C4-2B (cell line): Measurements from ENCODE around the gene SLC25A5.
"Not testable (repeated sequence)": the region's sequence is repeated elsewhere in the genome, so short reads cannot be mapped to it uniquely, and the experiment has no call there.

Experiments
- H3K27ac ChIP-seq: fragments of 450-650 bp; 2 replicates; pipeline ENCODE4 v1.5.1; 2017
- ZFX ChIP-seq: fragments of 450-650 bp; IDR thresholded peaks from 2 replicates; pipeline ENCODE4 v1.6.1; 2017
- TF ChIP-seq, protein P1 (sequence below): fragments of 450-650 bp; conservative IDR thresholded peaks from 2 replicates; pipeline ENCODE4 v1.5.1; 2017; ENCODE audit warnings: mild to moderate bottlenecking

SLC25A5 gene

DNA sequence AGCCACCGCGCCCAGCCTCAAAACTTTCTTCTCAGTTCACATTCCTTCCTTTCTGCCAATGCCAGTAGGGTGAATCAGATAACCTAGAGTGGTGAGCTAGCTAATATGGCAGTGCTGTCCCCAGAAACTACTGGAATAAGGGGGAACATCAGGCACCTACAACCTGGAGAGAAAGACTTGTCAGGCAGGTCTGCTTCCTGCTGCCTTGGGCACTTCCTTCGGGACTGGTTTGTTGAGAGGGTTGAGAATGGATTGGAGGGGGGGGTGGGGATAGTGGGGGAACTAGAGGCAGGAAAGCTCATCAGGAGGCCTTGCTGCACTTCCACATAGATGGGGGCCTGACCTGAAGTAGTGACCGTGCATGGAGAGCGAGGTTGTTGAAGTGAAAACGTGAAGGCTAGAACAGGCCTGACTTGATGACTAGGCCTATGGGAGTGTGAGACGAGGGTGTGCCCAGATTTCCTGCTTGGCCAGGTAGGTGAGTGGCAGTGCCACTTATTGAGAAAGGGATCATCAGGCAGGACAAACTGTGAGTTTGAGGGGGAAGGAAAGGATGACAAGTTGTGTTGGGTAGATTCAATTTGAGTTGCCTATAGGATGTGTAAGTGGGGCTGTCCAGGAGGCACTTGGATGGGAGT, 33.4 kb downstream of the SLC25A5 start:
- H3K27ac ChIP-seq = peak overlapping the region; percentile 65
- peak; percentile 12; the same call in 1 of the 2 replicates for TF ChIP-seq ZFX
- TF ChIP-seq, protein P1, sequence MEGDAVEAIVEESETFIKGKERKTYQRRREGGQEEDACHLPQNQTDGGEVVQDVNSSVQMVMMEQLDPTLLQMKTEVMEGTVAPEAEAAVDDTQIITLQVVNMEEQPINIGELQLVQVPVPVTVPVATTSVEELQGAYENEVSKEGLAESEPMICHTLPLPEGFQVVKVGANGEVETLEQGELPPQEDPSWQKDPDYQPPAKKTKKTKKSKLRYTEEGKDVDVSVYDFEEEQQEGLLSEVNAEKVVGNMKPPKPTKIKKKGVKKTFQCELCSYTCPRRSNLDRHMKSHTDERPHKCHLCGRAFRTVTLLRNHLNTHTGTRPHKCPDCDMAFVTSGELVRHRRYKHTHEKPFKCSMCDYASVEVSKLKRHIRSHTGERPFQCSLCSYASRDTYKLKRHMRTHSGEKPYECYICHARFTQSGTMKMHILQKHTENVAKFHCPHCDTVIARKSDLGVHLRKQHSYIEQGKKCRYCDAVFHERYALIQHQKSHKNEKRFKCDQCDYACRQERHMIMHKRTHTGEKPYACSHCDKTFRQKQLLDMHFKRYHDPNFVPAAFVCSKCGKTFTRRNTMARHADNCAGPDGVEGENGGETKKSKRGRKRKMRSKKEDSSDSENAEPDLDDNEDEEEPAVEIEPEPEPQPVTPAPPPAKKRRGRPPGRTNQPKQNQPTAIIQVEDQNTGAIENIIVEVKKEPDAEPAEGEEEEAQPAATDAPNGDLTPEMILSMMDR = no peak

DNA sequence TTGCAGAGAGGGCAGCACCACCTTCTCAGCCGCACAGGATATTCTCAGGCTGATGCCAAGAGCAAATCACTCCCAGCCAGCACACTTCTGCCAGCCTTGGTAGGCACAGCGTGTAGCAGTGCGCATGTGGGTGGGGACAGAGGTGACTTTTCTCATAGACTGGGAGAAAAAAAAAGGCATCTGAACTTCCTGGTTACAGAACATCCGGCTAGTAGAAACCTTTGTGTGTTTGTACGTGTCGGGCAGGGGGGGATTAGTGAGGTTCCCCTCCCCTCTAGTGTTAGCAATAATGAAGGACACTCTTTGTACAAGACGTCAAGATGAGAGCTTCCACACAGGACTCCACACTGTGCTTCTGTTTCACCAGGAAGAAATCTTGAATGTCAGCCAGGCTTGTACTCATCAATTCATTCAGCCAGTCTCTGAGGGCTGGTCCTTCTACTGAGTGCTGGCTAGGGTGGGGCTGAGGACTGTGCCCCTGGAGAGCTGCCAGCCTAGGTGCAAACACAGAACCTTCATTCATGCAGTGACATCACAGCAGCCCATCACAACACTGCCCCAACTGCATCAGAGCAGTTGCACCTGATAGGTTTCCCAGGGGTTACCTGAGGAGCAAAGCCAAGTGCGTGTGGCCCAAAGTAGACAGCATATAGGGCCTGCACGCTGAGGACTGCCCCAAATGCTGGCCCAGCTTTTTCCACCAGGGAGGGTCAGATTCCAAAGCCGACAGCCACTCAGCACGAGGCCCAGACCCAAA, 34.7 kb downstream of the SLC25A5 start:
- TF ChIP-seq, protein P1 = no peak
- peak overlapping the region; percentile 65 for H3K27ac ChIP-seq

DNA sequence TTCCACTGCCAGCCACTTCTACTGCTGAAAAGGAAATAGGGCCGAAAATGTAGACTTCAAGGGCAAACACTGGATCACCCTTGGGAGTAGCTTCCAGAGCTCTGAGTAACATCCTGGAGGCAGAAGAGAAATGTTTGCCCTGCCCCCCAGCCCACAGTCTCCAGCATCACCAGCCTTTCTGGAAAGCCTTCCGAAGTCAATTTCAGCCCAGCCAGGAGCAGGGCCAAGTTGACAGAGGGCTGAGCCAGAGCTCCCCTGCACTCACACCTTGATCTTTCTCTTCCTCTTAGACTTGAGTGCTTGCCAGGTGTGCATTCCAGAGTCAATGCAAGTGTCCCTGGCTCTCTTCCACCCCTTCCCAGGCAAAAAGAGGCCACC, 35.2 kb downstream of the SLC25A5 start:
- H3K27ac ChIP-seq = peak overlapping the region; percentile 65
- TF ChIP-seq, protein P1 = no peak
- no peak for TF ChIP-seq ZFX

DNA sequence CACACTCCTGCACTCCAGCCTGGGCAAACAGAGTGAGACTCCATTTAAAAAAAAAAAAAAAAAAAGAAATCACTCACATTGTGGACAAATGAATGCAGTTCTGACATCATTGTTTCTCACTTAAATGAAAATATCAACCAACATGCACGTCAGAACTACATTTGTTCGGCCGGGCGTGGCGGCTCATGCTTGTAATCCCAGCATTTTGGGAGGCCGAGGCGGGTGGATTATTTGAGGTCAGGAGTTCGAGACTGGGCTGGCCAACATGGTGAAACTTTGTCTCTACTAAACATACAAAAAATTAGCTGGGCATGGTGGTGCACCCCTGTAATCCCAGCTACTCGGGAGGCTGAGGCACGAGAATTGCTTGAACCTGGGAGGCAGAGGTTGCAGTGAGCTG, 36.9 kb downstream of the SLC25A5 start:
- H3K27ac ChIP-seq = not testable (repeated sequence)

DNA sequence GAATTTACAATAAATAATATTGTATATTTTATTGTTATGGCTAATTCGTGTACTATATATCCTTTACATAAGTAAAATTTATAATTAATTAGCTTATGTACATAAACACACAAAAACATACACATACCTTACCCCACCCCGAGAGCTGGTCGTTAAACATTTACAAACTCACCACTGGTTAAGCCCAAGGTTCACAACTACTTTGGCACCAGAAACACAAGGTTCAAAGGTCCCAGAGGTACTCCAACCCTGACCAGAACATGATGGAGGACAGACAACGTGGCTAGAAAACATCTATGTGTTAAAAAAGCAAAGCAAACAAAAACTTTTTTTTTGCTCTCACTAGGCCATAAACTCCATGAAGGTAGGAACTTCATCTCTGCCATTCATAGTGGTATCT, 37.7 kb downstream of the SLC25A5 start:
- no peak overlapping the region for H3K27ac ChIP-seq
- TF ChIP-seq ZFX = no peak
- TF ChIP-seq, protein P1 = no peak

DNA sequence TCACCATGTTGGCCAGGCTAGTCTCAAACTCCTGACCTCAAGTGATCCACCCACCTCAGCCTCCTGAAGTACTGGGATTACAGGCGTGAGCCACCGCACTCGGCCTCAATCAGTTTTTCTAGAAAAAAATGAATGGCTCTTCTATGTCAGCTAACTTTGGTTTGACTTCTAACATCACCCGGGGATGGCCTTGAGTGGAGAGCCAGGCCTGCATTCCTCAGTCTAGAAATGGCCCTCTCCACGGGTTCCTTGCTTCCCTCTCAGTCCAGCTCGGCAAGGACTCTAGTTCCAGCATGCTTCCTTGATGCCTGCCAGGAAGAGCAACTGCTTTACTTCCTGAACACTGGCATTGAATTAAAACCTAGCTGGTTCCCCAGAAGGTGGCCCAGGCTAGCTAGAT, 39.0 kb downstream of the SLC25A5 start:
- TF ChIP-seq ZFX = no peak
- TF ChIP-seq, protein P1 = no peak
- no peak overlapping the region for H3K27ac ChIP-seq

DNA sequence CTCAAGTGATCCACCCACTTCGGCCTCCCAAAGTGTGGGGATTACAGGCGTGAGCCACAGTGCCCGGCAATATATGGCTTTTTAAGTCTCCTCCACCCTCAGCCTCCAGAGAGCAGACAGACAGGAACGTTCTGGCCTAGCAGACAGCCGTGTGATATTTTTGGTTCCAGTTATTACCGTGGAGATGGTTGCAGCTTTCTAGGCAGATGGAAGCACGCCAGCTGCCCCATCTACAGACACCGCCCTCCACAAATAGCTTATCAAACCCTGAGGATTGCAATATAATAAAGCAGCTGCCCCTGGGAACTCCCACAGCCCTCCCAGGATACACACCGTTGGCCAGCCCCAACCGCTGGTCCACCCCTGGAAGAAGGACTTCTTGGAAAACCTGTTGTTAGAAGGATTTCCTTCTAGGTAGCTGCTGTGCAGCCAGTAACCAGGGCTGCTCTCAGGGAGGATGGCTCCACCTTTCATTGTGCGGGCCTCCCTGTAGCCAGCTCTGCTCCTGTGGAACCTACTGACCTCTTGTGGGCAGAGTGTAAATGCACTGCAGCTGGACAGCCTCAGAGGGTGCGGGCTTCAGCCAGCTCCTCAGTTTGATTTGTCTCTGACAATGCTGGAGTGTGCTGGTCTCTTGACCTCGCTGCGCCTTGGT, 44.0 kb downstream of the SLC25A5 start:
- no peak overlapping the region for H3K27ac ChIP-seq
- no peak for TF ChIP-seq ZFX
- TF ChIP-seq, protein P1 = peak; percentile 81
